Breast epithelium (tissue), 3 donors: ENCODE results near the gene PRG2.
A peak's percentile ranks its signal among the peaks of the same experiment; 100 is the strongest.

Experiments
- POLR2AphosphoS5 ChIP-seq, 3 donors: sonication (generic); formaldehyde crosslinking; IDR thresholded peaks; one replicate each; pipeline ENCODE4 v1.6.1; 2017; ENCODE audit warnings: antibody characterized with exemption in 3 of 3
- TF ChIP-seq, protein P1 (sequence below), 3 donors: fragments of 450-650 bp; IDR thresholded peaks; one replicate each; pipeline ENCODE4 v1.5.1; 2016 to 2017; ENCODE audit warnings: antibody characterized with exemption in 3 of 3, mild to moderate bottlenecking in 3 of 3, moderate library complexity in 3 of 3

DNA sequence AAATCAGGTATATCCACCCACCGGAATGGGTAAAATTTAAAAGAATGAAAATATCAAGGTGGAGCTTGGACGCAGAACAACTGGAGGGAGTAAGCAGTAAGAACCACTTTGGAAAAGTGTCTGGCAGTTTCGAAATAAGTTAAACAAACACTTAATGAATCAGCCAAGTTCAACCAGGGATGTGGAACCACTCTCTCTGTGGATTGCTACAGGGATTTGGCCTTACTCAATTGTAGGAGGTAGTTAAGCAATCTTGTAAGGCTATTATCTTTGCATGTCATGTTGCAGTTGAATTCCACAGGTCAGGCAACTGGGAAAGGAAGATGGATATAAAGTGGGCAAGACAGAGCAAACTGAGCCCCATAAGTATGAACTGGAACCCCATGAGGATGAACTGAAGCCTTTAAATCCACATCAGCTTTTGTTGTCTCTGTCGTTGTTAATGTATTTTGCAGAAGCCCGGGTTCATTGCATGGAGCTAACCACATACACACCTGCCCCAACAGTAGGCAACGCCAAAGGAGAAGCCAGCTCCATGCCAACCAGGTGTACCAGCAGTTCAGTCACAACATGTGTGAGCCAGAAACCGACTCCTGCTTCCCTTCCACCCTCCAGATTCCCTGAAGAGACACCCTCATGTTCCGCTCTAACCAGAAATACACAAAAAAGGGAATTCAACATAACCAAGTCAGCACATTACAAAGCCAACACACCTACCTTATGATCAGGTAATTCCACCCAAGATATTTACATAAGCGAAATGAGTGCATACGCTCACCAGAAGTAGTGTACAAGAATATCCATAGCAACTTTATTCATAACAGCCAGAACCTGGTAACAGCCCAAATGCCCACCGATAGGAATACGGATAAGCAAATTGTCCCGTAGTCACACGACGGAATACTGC is 44.4 kb upstream of the PRG2 start:
- TF ChIP-seq, protein P1, sequence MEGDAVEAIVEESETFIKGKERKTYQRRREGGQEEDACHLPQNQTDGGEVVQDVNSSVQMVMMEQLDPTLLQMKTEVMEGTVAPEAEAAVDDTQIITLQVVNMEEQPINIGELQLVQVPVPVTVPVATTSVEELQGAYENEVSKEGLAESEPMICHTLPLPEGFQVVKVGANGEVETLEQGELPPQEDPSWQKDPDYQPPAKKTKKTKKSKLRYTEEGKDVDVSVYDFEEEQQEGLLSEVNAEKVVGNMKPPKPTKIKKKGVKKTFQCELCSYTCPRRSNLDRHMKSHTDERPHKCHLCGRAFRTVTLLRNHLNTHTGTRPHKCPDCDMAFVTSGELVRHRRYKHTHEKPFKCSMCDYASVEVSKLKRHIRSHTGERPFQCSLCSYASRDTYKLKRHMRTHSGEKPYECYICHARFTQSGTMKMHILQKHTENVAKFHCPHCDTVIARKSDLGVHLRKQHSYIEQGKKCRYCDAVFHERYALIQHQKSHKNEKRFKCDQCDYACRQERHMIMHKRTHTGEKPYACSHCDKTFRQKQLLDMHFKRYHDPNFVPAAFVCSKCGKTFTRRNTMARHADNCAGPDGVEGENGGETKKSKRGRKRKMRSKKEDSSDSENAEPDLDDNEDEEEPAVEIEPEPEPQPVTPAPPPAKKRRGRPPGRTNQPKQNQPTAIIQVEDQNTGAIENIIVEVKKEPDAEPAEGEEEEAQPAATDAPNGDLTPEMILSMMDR (IDR thresholded peaks at IDR 0.05), result no peak
- peak in 2 of 3 donors; percentile 65 to 83 for TF ChIP-seq POLR2AphosphoS5 (IDR thresholded peaks at IDR 0.05)
